GM12875 (cell line): ENCODE data around the gene DCUN1D3.

Experiments used
- H3K4me3 ChIP-seq: one replicate; pipeline ENCODE4 v1.5.1; 2011; ENCODE audit warnings: low read depth, low read length, control low read depth
- CTCF ChIP-seq: IDR thresholded peaks from 2 replicates; pipeline ENCODE4 v1.5.1; 2011; ENCODE audit warnings: low read depth, mild to moderate bottlenecking, control low read depth, inconsistent platforms, low read length, moderate library complexity, borderline replicate concordance; ENCODE audit not compliant: insufficient read depth

Gene DCUN1D3

DNA sequence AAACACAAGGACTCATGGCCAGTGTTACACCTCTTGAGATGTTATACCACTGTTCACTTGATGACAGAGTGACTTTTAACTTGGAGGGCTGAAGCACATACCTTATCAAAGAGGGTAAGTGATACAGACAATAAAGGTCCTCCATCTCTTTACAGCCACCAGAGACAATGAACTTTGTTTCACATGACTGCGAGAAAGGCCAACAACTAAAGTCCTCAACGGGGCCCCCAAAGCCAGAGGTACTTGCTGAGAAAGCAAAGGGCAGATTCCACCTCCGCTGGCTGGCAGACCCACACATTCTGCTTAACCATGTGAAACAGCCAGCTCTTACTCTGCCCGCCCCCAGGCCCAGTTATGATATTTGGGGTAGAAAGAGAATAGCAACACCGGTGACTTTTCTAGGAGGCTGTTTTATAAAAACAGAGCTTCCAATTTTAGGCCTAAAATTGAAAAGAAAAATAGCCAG is 21.4 kb downstream of the DCUN1D3 start:
- no peak for TF ChIP-seq CTCF
- no peak overlapping the region for H3K4me3 ChIP-seq

DNA sequence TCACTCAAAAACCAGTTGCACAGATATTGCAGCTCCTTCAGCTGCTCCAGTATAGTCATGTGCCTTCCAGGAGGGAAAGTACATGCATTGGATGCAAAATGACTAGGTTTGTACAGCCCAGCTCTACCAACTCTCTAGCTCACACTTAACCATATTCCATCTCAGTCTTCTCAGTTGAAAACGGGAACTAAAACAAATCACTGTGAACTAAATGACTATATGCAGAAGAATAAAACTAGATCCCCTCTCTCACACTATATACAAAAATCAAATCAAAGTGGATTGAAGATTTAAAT is 24.9 kb downstream of the DCUN1D3 start:
- no peak overlapping the region for H3K4me3 ChIP-seq
- TF ChIP-seq CTCF = no peak

GRCh38 chr16:20874088-20874581 is 26.0 kb downstream of the DCUN1D3 start:
- no peak overlapping the region for H3K4me3 ChIP-seq
- no peak for TF ChIP-seq CTCF

- TF ChIP-seq CTCF = no peak
- no peak overlapping the region for H3K4me3 ChIP-seq
These were observed 26.8 kb downstream of the DCUN1D3 start for GRCh38 chr16:20873331-20873730.

GRCh38 chr16:20871941-20872815 is 28.0 kb downstream of the DCUN1D3 start:
- no peak for TF ChIP-seq CTCF
- H3K4me3 ChIP-seq = no peak overlapping the region

DNA sequence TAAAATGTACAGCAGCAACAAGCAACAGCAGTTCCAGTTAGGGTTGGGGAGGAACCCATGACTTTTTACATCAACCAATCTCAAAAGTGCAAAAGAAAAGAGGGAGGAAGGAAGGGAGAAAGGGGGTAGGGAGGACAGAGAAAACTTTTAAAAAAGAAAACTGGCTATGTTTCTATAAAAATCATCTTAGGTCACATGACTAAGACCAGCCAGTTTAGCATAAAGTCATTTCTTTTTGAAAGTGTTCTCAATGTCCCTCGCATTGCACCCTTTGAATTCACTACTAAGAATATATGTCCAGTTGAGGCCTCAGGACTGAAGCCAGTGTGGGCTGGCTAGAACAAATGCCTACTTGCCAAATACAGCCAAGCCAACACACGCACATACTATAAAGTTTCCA is 28.9 kb downstream of the DCUN1D3 start:
- no peak for TF ChIP-seq CTCF
- H3K4me3 ChIP-seq = no peak overlapping the region
